Tibial nerve (tissue), 4 donors: Measurements from ENCODE around the gene UBE2J2.

Experiments
- CTCF ChIP-seq, 5 experiments: fragments of 200-600 bp in 3 of 5; fragments of 450-650 bp in 2 of 5; sonication (generic) in 3 of 5; IDR thresholded peaks; one replicate each; pipeline ENCODE4 v1.5.1; 2016 to 2019; ENCODE audit warnings: antibody characterized with exemption in 5 of 5, mild to moderate bottlenecking in 3 of 5, moderate library complexity in 2 of 5
- EP300 ChIP-seq, 2 donors: sonication (generic); formaldehyde crosslinking; IDR thresholded peaks; one replicate each; pipeline ENCODE4 v1.6.1; 2017; ENCODE audit warnings: antibody characterized with exemption in 2 of 2, mild to moderate bottlenecking in 1 of 2

- TF ChIP-seq CTCF (IDR thresholded peaks at IDR 0.05) (no peak), EP300 (IDR thresholded peaks at IDR 0.05) (no peak)
Measured at GRCh38 chr1:1218524-1219200, 55.0 kb downstream of the UBE2J2 start.
